ENCODE data around the gene CTDP1.

Gene CTDP1

DNA sequence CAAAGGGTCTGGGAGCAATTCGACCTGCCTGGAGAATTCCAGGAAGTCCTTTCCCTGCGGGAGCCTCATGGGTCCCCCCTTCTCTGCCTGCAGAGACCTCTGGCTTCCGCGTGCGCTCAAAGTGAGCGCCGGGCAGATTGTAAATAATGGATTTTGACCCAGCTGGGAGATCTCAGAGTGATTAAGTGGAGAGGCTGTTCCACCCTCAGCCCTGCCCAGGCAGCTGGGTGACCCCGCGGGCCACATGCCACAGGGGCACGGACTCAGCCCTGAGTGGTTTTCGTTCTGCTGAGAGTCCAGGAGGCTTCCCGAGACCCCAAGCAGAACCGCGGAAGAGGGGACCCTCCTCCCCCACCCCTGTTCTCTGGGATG, 119.4 kb downstream of the CTDP1 start:
- no peak for DNase-seq (ENCODE audit: low spot score)
- ChIA-PET POLR2A (ENCODE audit: low non-redundant PET) (no interaction called here), CTCF (no interaction called here)
- TF ChIP-seq, protein P1, sequence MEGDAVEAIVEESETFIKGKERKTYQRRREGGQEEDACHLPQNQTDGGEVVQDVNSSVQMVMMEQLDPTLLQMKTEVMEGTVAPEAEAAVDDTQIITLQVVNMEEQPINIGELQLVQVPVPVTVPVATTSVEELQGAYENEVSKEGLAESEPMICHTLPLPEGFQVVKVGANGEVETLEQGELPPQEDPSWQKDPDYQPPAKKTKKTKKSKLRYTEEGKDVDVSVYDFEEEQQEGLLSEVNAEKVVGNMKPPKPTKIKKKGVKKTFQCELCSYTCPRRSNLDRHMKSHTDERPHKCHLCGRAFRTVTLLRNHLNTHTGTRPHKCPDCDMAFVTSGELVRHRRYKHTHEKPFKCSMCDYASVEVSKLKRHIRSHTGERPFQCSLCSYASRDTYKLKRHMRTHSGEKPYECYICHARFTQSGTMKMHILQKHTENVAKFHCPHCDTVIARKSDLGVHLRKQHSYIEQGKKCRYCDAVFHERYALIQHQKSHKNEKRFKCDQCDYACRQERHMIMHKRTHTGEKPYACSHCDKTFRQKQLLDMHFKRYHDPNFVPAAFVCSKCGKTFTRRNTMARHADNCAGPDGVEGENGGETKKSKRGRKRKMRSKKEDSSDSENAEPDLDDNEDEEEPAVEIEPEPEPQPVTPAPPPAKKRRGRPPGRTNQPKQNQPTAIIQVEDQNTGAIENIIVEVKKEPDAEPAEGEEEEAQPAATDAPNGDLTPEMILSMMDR (conservative IDR thresholded peaks at IDR 0.05; ENCODE audit: low read depth) = no peak
- no peak overlapping the region for H3K27ac ChIP-seq

GRCh38 chr18:79799619-79800370, 120.2 kb downstream of the CTDP1 start:
- POLR2A ChIA-PET (ENCODE audit: low non-redundant PET) = no interaction called here

GRCh38 chr18:79800371-79801180, 121.0 kb downstream of the CTDP1 start:
- ChIA-PET POLR2A (ENCODE audit: low non-redundant PET) (no interaction called here), CTCF (no interaction called here)
- TF ChIP-seq, protein P1 (conservative IDR thresholded peaks at IDR 0.05; ENCODE audit: low read depth) = no peak
- H3K27ac ChIP-seq = no peak overlapping the region
- no peak for DNase-seq (ENCODE audit: low spot score)

More at GRCh38 chr18:79799619-79800370, 120.2 kb downstream of the CTDP1 start:
- DNase-seq (ENCODE audit: low spot score) = no peak
- CTCF ChIA-PET = no interaction called here
- H3K27ac ChIP-seq = no peak overlapping the region
- TF ChIP-seq, protein P1 (conservative IDR thresholded peaks at IDR 0.05; ENCODE audit: low read depth) = no peak

- CTCF ChIA-PET = no interaction called here
- no peak for DNase-seq (ENCODE audit: low spot score)
- H3K27ac ChIP-seq = no peak overlapping the region
- TF ChIP-seq, protein P1 (conservative IDR thresholded peaks at IDR 0.05; ENCODE audit: low read depth) = no peak
- POLR2A ChIA-PET (ENCODE audit: low non-redundant PET) = no interaction called here
Measured at GRCh38 chr18:79801217-79801616, 121.6 kb downstream of the CTDP1 start.

DNA sequence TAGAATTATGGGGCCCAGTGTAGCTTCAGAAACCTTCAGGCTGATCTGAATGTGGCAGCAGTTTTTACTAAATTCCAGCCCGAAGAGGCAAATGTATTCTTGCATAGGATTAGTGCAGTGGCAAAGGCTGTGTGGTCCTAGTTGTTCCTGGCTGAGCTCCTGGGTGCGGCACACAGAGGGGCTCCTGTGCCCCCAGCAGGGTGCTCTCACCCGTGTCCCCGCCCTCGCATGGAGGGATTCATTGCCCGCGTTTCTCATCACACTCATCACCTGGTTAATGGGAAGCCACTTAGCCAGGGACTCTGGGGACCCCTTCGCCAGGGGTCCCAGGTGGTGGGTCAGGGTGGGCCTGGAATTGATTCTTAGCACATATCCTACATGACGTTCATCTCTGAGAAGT, 122.0 kb downstream of the CTDP1 start:
- ChIA-PET POLR2A (ENCODE audit: low non-redundant PET) (no interaction called here), CTCF (no interaction called here)
- H3K27ac ChIP-seq = no peak overlapping the region
- TF ChIP-seq, protein P1 (conservative IDR thresholded peaks at IDR 0.05; ENCODE audit: low read depth) = no peak
- no peak for DNase-seq (ENCODE audit: low spot score)

DNA sequence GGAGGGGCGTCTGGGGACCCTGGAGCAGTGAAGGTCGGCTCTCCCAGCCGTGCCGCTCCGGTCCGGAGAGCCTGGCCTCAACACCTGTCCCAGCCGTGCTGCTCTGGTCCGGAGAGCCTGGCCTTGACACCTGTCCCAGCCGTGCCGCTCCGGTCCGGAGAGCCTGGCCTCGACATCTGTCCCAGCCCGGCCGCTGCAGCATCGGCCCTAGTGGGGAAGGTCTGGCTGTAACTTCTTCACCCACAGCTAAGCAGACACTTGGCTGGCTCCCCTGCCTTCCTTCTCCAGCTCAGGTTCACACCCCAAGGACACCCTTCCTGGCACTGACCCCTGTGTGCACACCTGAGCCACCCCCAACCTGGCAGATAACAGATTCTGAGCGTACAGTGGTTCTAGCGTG, 122.7 kb downstream of the CTDP1 start:
- no peak for DNase-seq (ENCODE audit: low spot score)
- CTCF ChIA-PET = no interaction called here

More for the DNA sequence above, 122.7 kb downstream of the CTDP1 start:
- H3K27ac ChIP-seq = no peak overlapping the region
- TF ChIP-seq, protein P1 (conservative IDR thresholded peaks at IDR 0.05; ENCODE audit: low read depth) = no peak
- POLR2A ChIA-PET (ENCODE audit: low non-redundant PET) = no interaction called here

Data from RWPE1 (cell line).